HepG2 (cell line): ENCODE data around the gene PPARA. TPM values are rescaled to one million over a fixed set of nuclear protein-coding genes. Genes with fewer than 3 reads are reported as not detected.

ENCODE experiments used
- ATAC-seq: fragments of 200-7000 bp; cut with Tn5 transposase; 3 replicates; pipeline ENCODE4 v1.9.1; 2020; ENCODE audit warnings: mild to moderate bottlenecking, moderate library complexity
- BruUV-seq: library from RNA; stranded (reverse); fragments of 400-500 nt; replicated peaks from 2 replicates; lab custom pipeline; 2021; lab: Mats Ljungman, UMichigan
- CTCF ChIA-PET: fragments of 300-600 bp; formaldehyde crosslinking; extraction: SDS; loops from one replicate; lab custom pipeline; 2021; ENCODE audit warnings: low total read pairs, inconsistent platforms, low intra/inter-chr PET ratio; lab: Yijun Ruan, JAX
- POLR2A ChIA-PET: fragments of 350-600 bp; sonication (Branson Sonifier 250); formaldehyde crosslinking; loops from one replicate; lab custom pipeline; 2020; ENCODE audit warnings: antibody characterized with exemption, inconsistent platforms; lab: Yijun Ruan, JAX
- DNase-seq: peaks from one replicate; pipeline ENCODE4 v3.0.0-alpha.2; 2015; ENCODE audit warnings: low spot score
- FAIRE-seq: peaks from 3 replicates; lab custom pipeline; 2011; peaks lifted over from hg19 to GRCh38; lab: Jason Lieb, UNC
- H2AFZ ChIP-seq: one replicate; pipeline ENCODE4 v1.6.1; 2011; ENCODE audit warnings: low read length, inconsistent platforms
- H3K27ac ChIP-seq: fragments of 300-600 bp; 3 replicates; pipeline ENCODE4 v1.8.0; 2011; ENCODE audit warnings: mixed run types, mild to moderate bottlenecking, mixed read lengths, low read length, inconsistent platforms; ENCODE audit not compliant: insufficient read depth; ENCODE audit errors: extremely low read length
- H3K27me3 ChIP-seq, 2 experiments: fragments of 200-600 bp in 1 of 2; 2 replicates in 1 of 2; 3 replicates in 1 of 2; pipeline versions ENCODE4 v1.6.0 to v1.8.0; 2011; ENCODE audit warnings: low read length in 2 of 2, mild to moderate bottlenecking in 2 of 2, moderate library complexity in 2 of 2, inconsistent platforms in 1 of 2; ENCODE audit not compliant: insufficient read depth in 2 of 2, control insufficient read depth in 1 of 2
- H3K36me3 ChIP-seq, 2 experiments: fragments of 200-600 bp in 1 of 2; replicated peaks in 1 of 2; 2 replicates in 1 of 2; 3 replicates in 1 of 2; pipeline versions ENCODE4 v1.5.1 to v1.8.0; 2011; ENCODE audit warnings: low read length in 2 of 2, inconsistent platforms in 1 of 2; ENCODE audit not compliant: insufficient read depth in 2 of 2, control insufficient read depth in 1 of 2
- H3K4me1 ChIP-seq: 2 replicates; pipeline ENCODE4 v1.5.1; 2012; ENCODE audit warnings: low read length, inconsistent platforms; ENCODE audit not compliant: insufficient read depth
- H3K4me2 ChIP-seq: 2 replicates; pipeline ENCODE4 v1.6.0; 2011; ENCODE audit warnings: low read depth, low read length, inconsistent platforms
- H3K4me3 ChIP-seq, 3 experiments: fragments of 200-600 bp in 1 of 3; sonication (generic), shearing (Covaris generic) in 1 of 3; replicated peaks in 1 of 3; 2 replicates each; pipeline ENCODE4 v1.5.1; 2011 to 2016; ENCODE audit warnings: low read length in 3 of 3, inconsistent platforms in 2 of 3, low read depth in 2 of 3, mild to moderate bottlenecking in 2 of 3, control low read depth in 1 of 3, mixed read lengths in 1 of 3; ENCODE audit not compliant: insufficient read depth in 1 of 3
- H3K79me2 ChIP-seq: one replicate; pipeline ENCODE4 v1.6.1; 2011; ENCODE audit warnings: low read length, inconsistent platforms; ENCODE audit not compliant: insufficient read depth
- H3K9ac ChIP-seq: 2 replicates; pipeline ENCODE4 v1.6.0; 2011; ENCODE audit warnings: mild to moderate bottlenecking, low read depth, low read length, inconsistent platforms; ENCODE audit not compliant: insufficient read depth
- H3K9me3 ChIP-seq: 2 replicates; pipeline ENCODE4 v1.5.1; 2012; ENCODE audit warnings: mild to moderate bottlenecking, low read length
- H4K20me1 ChIP-seq: 2 replicates; pipeline ENCODE4 v1.6.0; 2011; ENCODE audit warnings: inconsistent platforms, mild to moderate bottlenecking, low read length, moderate library complexity; ENCODE audit not compliant: insufficient read depth
- ATF2 ChIP-seq: sonication (generic); formaldehyde crosslinking; IDR thresholded peaks from 2 replicates; pipeline ENCODE4 v1.4.0; 2020; ENCODE audit warnings: missing genetic modification reagents
- KLF13 ChIP-seq: sonication (generic); formaldehyde crosslinking; IDR thresholded peaks from 2 replicates; pipeline ENCODE4 v1.4.0; 2020; ENCODE audit warnings: mild to moderate bottlenecking, missing genetic modification reagents
- NCOR1 ChIP-seq: fragments of 200-600 bp; sonication (generic); IDR thresholded peaks from 2 replicates; pipeline ENCODE4 v1.7.0; 2017; ENCODE audit warnings: antibody characterized with exemption, low read length, borderline replicate concordance
- PCBP1 ChIP-seq: fragments of 200-400 bp; formaldehyde crosslinking; IDR thresholded peaks from 2 replicates; pipeline ENCODE4 v1.6.1; 2017; ENCODE audit warnings: mild to moderate bottlenecking, low read depth, low read length, borderline replicate concordance
- SCMH1 ChIP-seq: sonication (generic); formaldehyde crosslinking; IDR thresholded peaks from 2 replicates; pipeline ENCODE4 v1.9.0; 2021; ENCODE audit warnings: missing genetic modification reagents, mild to moderate bottlenecking, borderline replicate concordance
- SUZ12 ChIP-seq: fragments of 150-350 bp; IDR thresholded peaks from 2 replicates; pipeline ENCODE4 v1.6.1; 2014; ENCODE audit warnings: low read depth, low read length
- THAP9 ChIP-seq: sonication (generic); formaldehyde crosslinking; IDR thresholded peaks from 2 replicates; pipeline ENCODE4; 2020; ENCODE audit warnings: missing genetic modification reagents, mild to moderate bottlenecking, borderline replicate concordance
- THRA ChIP-seq: sonication (generic); formaldehyde crosslinking; IDR thresholded peaks from 2 replicates; pipeline ENCODE4 v1.4.0; 2020; ENCODE audit warnings: missing genetic modification reagents, borderline replicate concordance
- ZBTB2 ChIP-seq: sonication (generic); formaldehyde crosslinking; IDR thresholded peaks from 2 replicates; pipeline ENCODE4 v1.8.0; 2022; ENCODE audit warnings: low read depth, missing genetic modification reagents
- ZFP91 ChIP-seq: sonication (generic); formaldehyde crosslinking; IDR thresholded peaks from 2 replicates; pipeline ENCODE4 v1.9.0; 2022; ENCODE audit warnings: missing genetic modification reagents, mild to moderate bottlenecking, borderline replicate concordance
- ZNF569 ChIP-seq: sonication (generic); formaldehyde crosslinking; IDR thresholded peaks from 2 replicates; pipeline ENCODE4 v1.5.0; 2020; ENCODE audit warnings: mild to moderate bottlenecking, missing genetic modification reagents, moderate library complexity, borderline replicate concordance
- ZNF674 ChIP-seq: sonication (generic); formaldehyde crosslinking; IDR thresholded peaks from 2 replicates; pipeline ENCODE4 v1.5.0; 2020; ENCODE audit warnings: low read depth, mild to moderate bottlenecking, missing genetic modification reagents
- ZSCAN9 ChIP-seq: IDR thresholded peaks from 2 replicates; pipeline ENCODE4 v1.6.1; 2016; ENCODE audit warnings: borderline replicate concordance
- WGBS: methylation state at CpG from one replicate; pipeline ENCODE4 v1.1.6; 2017; ENCODE audit warnings: low lambda C conversion rate; 5-methylcytosine and 5-hydroxymethylcytosine counted together
- in situ Hi-C: cut with HindIII; loops from 2 replicates; pipeline ENCODE4 v1.10.0; 2017; ENCODE audit warnings: low pct_unique_long_range_greater_than_20kb; ENCODE audit not compliant: extremely low pct_ligation_motif_present
- intact Hi-C: fragments of 100-400 bp; cut with micrococcal nuclease; formaldehyde crosslinking; loops from one replicate; pipeline ENCODE4 v1.10.0; 2022; ENCODE audit not compliant: unreplicated experiment
- polyA plus RNA-seq, 8 experiments: library from polyadenylated mRNA; depleted of rRNA in 3 of 8; stranded (reverse) in 7 of 8; unstranded in 1 of 8; fragments of >200 nt; fragmentation: Illumina TruSeq in 4 of 8; extraction: Trizol in 4 of 8; gene quantifications; 2 replicates each; pipeline versions ENCODE4 v1.2.1 to v1.2.3, GENCODE V29; 2011 to 2016; ENCODE audit warnings: low read depth in 4 of 8, missing spikeins in 1 of 8, mixed read lengths in 1 of 8; ENCODE audit not compliant: insufficient read depth in 1 of 8
- total RNA-seq, 5 experiments: library from RNA; depleted of rRNA; stranded (reverse); fragments of >200 nt; fragmentation: Illumina TruSeq; extraction: Trizol; gene quantifications; 2 replicates each; pipeline ENCODE4 v1.2.3, GENCODE V29; 2016; ENCODE audit warnings: low read depth in 1 of 5

Gene PPARA
- total and polyA plus RNA-seq, 2 of the 13 experiments (the other 11 are each of a cell fraction or from before 2014, with no cell fraction given) = 18.2 to 24.7 TPM

- H3K9ac ChIP-seq = peak overlapping the region; percentile 3
- H3K4me1 ChIP-seq = peaks cover 91% of the 10 kb centered on the region
- WGBS = 0% methylated on average over 4 of the region's 19 CpGs
- in situ Hi-C loops (loop anchor here (25.0 kb wide), 1 partner anchor 404 kb away; the partner anchor contains the start of gene CELSR1), intact Hi-C loops (no loop called here)
- H3K9me3 ChIP-seq = no peaks in the 10 kb centered on the region
- H2AFZ ChIP-seq = no peak overlapping the region
- ATAC-seq (peak; percentile 42), DNase-seq (peak; percentile 43), FAIRE-seq (no peak)
- peaks cover 0 to 4% of the 10 kb centered on the region in 2 experiments; a peak in 4 of 5 replicates for H3K27me3 ChIP-seq
- POLR2A ChIA-PET = interaction anchor here (1.1 to 5.6 kb wide), 8 partner anchors 8 to 203 kb away, joined by 3 to 54 read pairs (median 4); partner anchors contain the start of genes CDPF1, TRMU and TTC38
- no peaks in the 10 kb centered on the region for H4K20me1 ChIP-seq
- no peaks in the 10 kb centered on the region for H3K36me3 ChIP-seq
- H3K79me2 ChIP-seq = no peaks in the 10 kb centered on the region
- peak overlapping the region in 1 of 3 experiments; percentile 40; a peak in 1 of 6 replicates for H3K4me3 ChIP-seq
- H3K27ac ChIP-seq = peak overlapping the region; percentile 48
- CTCF ChIA-PET = no interaction called here
- H3K4me2 ChIP-seq = peak overlapping the region; percentile 64
- BruUV-seq = no TSS peak
- no peak for TF ChIP-seq ZBTB2
- TF ChIP-seq KLF13 (CRISPR knock-in tag) = no peak
- no peak for TF ChIP-seq ZNF569 (CRISPR knock-in tag)
- no peak for TF ChIP-seq SCMH1 (CRISPR knock-in tag)
- no peak for TF ChIP-seq ZSCAN9 (CRISPR knock-in tag)
- TF ChIP-seq ZNF674 (CRISPR knock-in tag) = no peak
- TF ChIP-seq SUZ12 = no peak
- no peak for TF ChIP-seq PCBP1
- TF ChIP-seq THRA (CRISPR knock-in tag) = peak; percentile 96
- TF ChIP-seq NCOR1 = peak; percentile 83; the same call in 1 of the 2 replicates
- TF ChIP-seq ATF2 (CRISPR knock-in tag) = peak; percentile 39; the same call in 1 of the 2 replicates
- no peak for TF ChIP-seq THAP9 (CRISPR knock-in tag)
- peak; percentile 78; the same call in 1 of the 2 replicates for TF ChIP-seq ZFP91 (CRISPR knock-in tag)
These were observed 17.3 kb upstream of the PPARA start for GRCh38 chr22:46132830-46133587.
